ENCODE measurements around the gene BTBD2.

The BTBD2 gene

DNA sequence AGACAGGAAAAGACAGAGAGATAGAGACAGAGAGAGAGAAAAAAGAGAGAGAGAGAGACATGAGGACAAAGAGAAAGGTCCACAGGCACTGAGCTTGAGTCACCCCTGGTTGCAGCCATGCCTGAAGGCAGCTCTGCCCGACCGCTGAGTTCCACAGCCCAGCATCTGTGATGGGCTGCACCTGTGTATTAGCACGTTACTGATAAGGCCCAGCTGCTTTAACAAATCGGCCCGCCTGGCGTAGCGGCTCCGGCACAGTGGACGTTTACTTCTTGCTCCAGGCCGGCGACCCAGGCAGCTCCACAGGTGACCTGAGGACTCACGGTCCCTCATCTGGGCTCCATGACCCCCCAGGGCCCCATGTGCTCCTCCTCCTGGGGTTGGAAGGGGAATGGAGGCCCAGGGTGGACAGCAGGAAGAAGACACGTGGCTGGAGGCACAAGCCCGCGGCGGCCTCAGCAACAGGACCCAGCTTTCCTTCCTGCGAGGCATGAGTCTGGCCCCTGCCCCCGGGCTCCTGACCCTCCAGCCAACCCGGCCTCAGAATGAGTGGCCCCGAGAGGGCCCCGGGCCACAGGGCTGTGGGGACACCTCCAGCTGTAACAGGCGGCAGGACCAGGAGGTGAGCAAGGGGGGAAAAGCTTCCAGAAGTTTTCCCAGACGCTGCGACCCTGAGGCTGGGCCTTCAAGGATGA, 78.5 kb downstream of the BTBD2 start:
- no peak for DNase-seq

- DNase-seq = no peak
Observed at GRCh38 chr19:1936430-1936829, 79.1 kb downstream of the BTBD2 start.

DNA sequence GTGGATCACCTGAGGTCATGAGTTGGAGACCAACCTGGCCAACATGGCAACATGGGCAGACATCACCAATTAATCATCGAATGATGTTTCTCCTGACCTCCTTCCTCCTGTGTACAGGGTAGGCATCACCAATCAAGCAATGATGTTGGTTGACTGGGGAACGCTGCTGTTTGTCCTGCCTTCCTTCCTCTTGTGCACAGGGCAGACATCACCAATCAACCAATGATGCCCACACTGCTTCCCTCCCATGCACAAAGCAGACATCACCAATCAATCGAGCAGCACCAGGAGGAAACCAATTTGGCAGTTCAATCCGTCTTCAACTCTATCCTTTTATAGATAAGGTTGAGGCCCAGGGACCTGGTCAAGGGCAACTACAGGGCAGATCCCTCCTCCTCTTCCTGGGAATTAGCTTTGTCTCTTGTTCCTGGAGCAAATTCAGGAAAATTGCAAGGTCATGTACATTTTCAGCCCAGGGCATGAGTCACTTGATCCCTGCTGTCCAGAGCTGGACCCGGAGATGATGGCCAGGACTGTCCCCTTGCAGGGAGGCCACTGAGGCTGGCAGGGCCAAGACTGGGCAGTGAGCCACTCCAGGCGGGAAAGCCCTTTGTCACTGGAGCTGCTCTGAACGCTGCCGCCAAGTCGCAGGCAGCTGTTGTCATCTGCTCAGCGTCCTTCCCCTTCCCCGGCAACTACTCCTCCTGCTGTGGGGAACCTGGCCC, 79.9 kb downstream of the BTBD2 start:
- DNase-seq = no peak

Measured in midbrain (tissue), 1 donor.